T-helper 17 cell (primary cell): ENCODE results near the gene PMPCA. TPM values are rescaled to one million over a fixed set of nuclear protein-coding genes. Genes with fewer than 3 reads are reported as not detected.
"Not testable (repeated sequence)": the region's sequence is repeated elsewhere in the genome, so short reads cannot be mapped to it uniquely, and the experiment has no call there.

ENCODE experiments used
- ATAC-seq: fragments of 150-1000 bp; cut with Tn5 transposase; 2 replicates; pipeline ENCODE4 v1.10.0; 2021; ENCODE audit warnings: mild to moderate bottlenecking, moderate library complexity
- DNase-seq, 3 donors: peaks; one replicate each; pipeline versions ENCODE4 v3.0.0 to v3.0.0-alpha.2; 2020 to 2021
- H3K9me3 ChIP-seq: one replicate; pipeline ENCODE4 v1.7.0; 2013; ENCODE audit warnings: low read length, mild to moderate bottlenecking; ENCODE audit not compliant: control insufficient read depth, poor library complexity, severe bottlenecking
- H3K27ac Mint-ChIP-seq: one replicate; pipeline ENCODE4 v1.8.0; 2022; ENCODE audit warnings: mild to moderate bottlenecking, moderate library complexity, mixed read lengths
- H3K27me3 Mint-ChIP-seq: one replicate; pipeline ENCODE4 v1.8.0; 2022; ENCODE audit warnings: mixed read lengths
- H3K36me3 Mint-ChIP-seq: one replicate; pipeline ENCODE4 v1.8.0; 2022; ENCODE audit warnings: low read depth, mixed read lengths
- H3K4me1 Mint-ChIP-seq: one replicate; pipeline ENCODE4 v1.8.0; 2022; ENCODE audit warnings: mild to moderate bottlenecking, mixed read lengths
- H3K4me3 Mint-ChIP-seq: one replicate; pipeline ENCODE4 v1.8.0; 2022; ENCODE audit warnings: mild to moderate bottlenecking, moderate library complexity, mixed read lengths
- total RNA-seq, 4 donors: library from RNA in 2 of 4; stranded (reverse) in 2 of 4; gene quantifications; one replicate each; pipeline ENCODE4 v1.2.3 and lab custom pipeline; 2022 to 2026

The PMPCA gene
- total RNA-seq, 2 donors from 2014 or later: 62.2 to 80.3 TPM

- Mint-ChIP-seq H3K27ac (no peak overlapping the region), H3K4me1 (no peaks in the 10 kb centered on the region), H3K4me3 (no peak overlapping the region), H3K36me3 (peaks cover 4% of the 10 kb centered on the region), H3K27me3 (no peaks in the 10 kb centered on the region)
- ATAC-seq: no peak
- DNase-seq: no peak
- H3K9me3 ChIP-seq: no peaks in the 10 kb centered on the region
Observed at GRCh38 chr9:136421791-136422190, 11.3 kb downstream of the PMPCA start.

GRCh38 chr9:136422876-136423275 is 12.4 kb downstream of the PMPCA start:
- no peaks in the 10 kb centered on the region for H3K4me1 Mint-ChIP-seq
- H3K36me3 Mint-ChIP-seq: peaks cover 4% of the 10 kb centered on the region
- no peak overlapping the region for H3K27ac Mint-ChIP-seq
- DNase-seq (no peak), ATAC-seq (no peak)
- no peak overlapping the region for H3K4me3 Mint-ChIP-seq
- no peaks in the 10 kb centered on the region for H3K9me3 ChIP-seq
- no peaks in the 10 kb centered on the region for H3K27me3 Mint-ChIP-seq

GRCh38 chr9:136423432-136424146 is 13.1 kb downstream of the PMPCA start:
- no peaks in the 10 kb centered on the region for H3K27me3 Mint-ChIP-seq
- ATAC-seq: no peak
- H3K36me3 Mint-ChIP-seq: peaks cover 3% of the 10 kb centered on the region

GRCh38 chr9:136424750-136425362 is 14.4 kb downstream of the PMPCA start:
- Mint-ChIP-seq H3K36me3 (no peaks in the 10 kb centered on the region), H3K4me1 (peaks cover 2% of the 10 kb centered on the region), H3K4me3 (no peak overlapping the region), H3K27ac (no peak overlapping the region), H3K27me3 (no peaks in the 10 kb centered on the region)
- H3K9me3 ChIP-seq: no peaks in the 10 kb centered on the region
- no peak for DNase-seq
- peak; percentile 7 for ATAC-seq

More at GRCh38 chr9:136423432-136424146, 13.1 kb downstream of the PMPCA start:
- H3K9me3 ChIP-seq: no peaks in the 10 kb centered on the region
- no peak overlapping the region for H3K4me3 Mint-ChIP-seq
- peaks cover under 1% of the 10 kb centered on the region for H3K4me1 Mint-ChIP-seq
- no peak overlapping the region for H3K27ac Mint-ChIP-seq
- DNase-seq: no peak

GRCh38 chr9:136425367-136425766 is 14.9 kb downstream of the PMPCA start:
- H3K27me3 Mint-ChIP-seq: not testable (repeated sequence)

GRCh38 chr9:136426787-136427186 is 16.3 kb downstream of the PMPCA start:
- DNase-seq: no peak
- no peaks in the 10 kb centered on the region for H3K9me3 ChIP-seq
- Mint-ChIP-seq H3K27me3 (no peaks in the 10 kb centered on the region), H3K27ac (no peak overlapping the region), H3K4me1 (peaks cover 2% of the 10 kb centered on the region), H3K36me3 (no peaks in the 10 kb centered on the region), H3K4me3 (no peak overlapping the region)
- ATAC-seq: no peak

More at GRCh38 chr9:136425367-136425766, 14.9 kb downstream of the PMPCA start:
- not testable (repeated sequence) for DNase-seq, H3K36me3 Mint-ChIP-seq, H3K4me1 Mint-ChIP-seq, H3K4me3 Mint-ChIP-seq, H3K9me3 ChIP-seq, H3K27ac Mint-ChIP-seq, ATAC-seq

- Mint-ChIP-seq H3K36me3 (no peaks in the 10 kb centered on the region), H3K27me3 (no peaks in the 10 kb centered on the region), H3K27ac (no peak overlapping the region), H3K4me1 (peaks cover 2% of the 10 kb centered on the region), H3K4me3 (no peak overlapping the region)
- DNase-seq: no peak
- H3K9me3 ChIP-seq: no peaks in the 10 kb centered on the region
- no peak for ATAC-seq
Observed at GRCh38 chr9:136429075-136429628, 18.7 kb downstream of the PMPCA start.

- ATAC-seq (no peak), DNase-seq (no peak)
- Mint-ChIP-seq H3K4me3 (no peak overlapping the region), H3K4me1 (peaks cover 2% of the 10 kb centered on the region), H3K36me3 (no peaks in the 10 kb centered on the region), H3K27ac (no peak overlapping the region), H3K27me3 (no peaks in the 10 kb centered on the region)
- no peaks in the 10 kb centered on the region for H3K9me3 ChIP-seq
Observed at GRCh38 chr9:136429683-136430491, 19.4 kb downstream of the PMPCA start.

- no peak for DNase-seq
- Mint-ChIP-seq H3K27me3 (no peaks in the 10 kb centered on the region), H3K4me3 (no peak overlapping the region), H3K4me1 (peaks cover 2% of the 10 kb centered on the region), H3K36me3 (no peaks in the 10 kb centered on the region), H3K27ac (no peak overlapping the region)
- H3K9me3 ChIP-seq: no peaks in the 10 kb centered on the region
- no peak for ATAC-seq
Observed at GRCh38 chr9:136430588-136431234, 20.3 kb downstream of the PMPCA start.

DNA sequence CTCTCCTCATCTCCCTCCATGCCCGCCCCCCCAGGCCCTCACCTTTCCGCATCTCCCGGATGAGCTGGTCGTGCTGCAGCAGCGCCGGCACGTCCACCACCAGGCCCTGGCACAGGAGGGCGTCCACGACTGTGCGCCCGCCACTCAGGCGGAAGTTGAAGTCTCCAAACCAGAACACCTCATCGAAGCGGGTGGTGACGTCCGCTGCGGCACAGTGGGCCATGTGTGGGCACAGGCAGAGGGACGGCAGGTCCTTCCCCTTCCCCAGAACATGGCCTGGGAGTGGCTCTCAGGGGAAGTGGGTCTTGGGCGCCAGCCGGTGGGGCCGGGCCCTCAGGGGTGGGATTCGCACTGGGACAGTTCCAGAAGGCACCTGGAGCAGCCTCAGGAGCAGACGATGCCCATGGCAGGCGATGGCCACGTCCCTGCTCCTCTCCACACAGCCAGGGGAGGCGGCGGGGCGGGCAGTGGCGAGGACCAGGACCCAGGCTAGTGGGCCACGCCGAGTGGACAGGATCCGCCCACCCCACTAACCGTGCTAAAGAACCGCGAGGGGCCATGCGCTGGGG is 21.4 kb downstream of the PMPCA start:
- Mint-ChIP-seq H3K36me3 (no peaks in the 10 kb centered on the region), H3K4me1 (peaks cover 5% of the 10 kb centered on the region), H3K4me3 (no peak overlapping the region), H3K27ac (no peak overlapping the region), H3K27me3 (no peaks in the 10 kb centered on the region)
- H3K9me3 ChIP-seq: no peaks in the 10 kb centered on the region
- DNase-seq: no peak
- ATAC-seq: no peak

DNA sequence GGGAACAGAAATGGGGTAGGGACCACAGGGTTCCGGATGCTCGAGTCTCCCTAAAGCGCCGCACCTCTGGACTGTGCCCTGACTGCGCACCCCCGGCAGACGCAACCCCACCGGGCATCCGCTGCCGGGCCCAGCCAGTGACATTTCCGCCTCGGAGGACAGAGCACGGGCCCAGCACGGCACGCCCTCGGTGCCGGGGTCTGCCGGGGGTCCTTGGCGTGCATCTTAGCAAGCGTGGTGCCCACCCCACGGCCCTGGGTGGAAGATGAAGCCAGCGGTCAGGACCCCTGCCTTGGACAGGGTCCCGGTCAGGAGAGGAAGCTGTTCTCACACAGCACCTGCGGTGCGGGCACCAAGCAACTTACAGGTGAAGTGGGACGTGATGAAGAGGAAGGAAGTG is 22.1 kb downstream of the PMPCA start:
- Mint-ChIP-seq H3K27ac (no peak overlapping the region), H3K36me3 (no peaks in the 10 kb centered on the region)

GRCh38 chr9:136433043-136433715 is 22.7 kb downstream of the PMPCA start:
- peaks cover 15% of the 10 kb centered on the region for H3K4me1 Mint-ChIP-seq
- no peak overlapping the region for H3K4me3 Mint-ChIP-seq
- ATAC-seq (no peak), DNase-seq (no peak)
- H3K9me3 ChIP-seq: no peaks in the 10 kb centered on the region
- no peak overlapping the region for H3K27ac Mint-ChIP-seq
- H3K36me3 Mint-ChIP-seq: no peaks in the 10 kb centered on the region
- no peaks in the 10 kb centered on the region for H3K27me3 Mint-ChIP-seq

More for the DNA sequence above, 22.1 kb downstream of the PMPCA start:
- H3K4me1 Mint-ChIP-seq: peaks cover 12% of the 10 kb centered on the region
- no peak overlapping the region for H3K4me3 Mint-ChIP-seq
- ATAC-seq (no peak), DNase-seq (no peak)
- no peaks in the 10 kb centered on the region for H3K9me3 ChIP-seq
- H3K27me3 Mint-ChIP-seq: no peaks in the 10 kb centered on the region
